Stimulated activated CD4-positive, alpha-beta T cell treated with anti-CD3 and anti-CD28 coated beads, TNF-alpha, amount 100 ng/mL, for 48 hours (primary cell): Measurements from ENCODE around the gene CIITA.
"Not testable (repeated sequence)": the region's sequence is repeated elsewhere in the genome, so short reads cannot be mapped to it uniquely, and the experiment has no call there.

Experiments
- DNase-seq, 3 donors: peaks; one replicate each; pipeline ENCODE4 v3.0.0-alpha.2; 2020; ENCODE audit warnings: low read depth in 3 of 3

CIITA gene

GRCh38 chr16:10959161-10959560, 82.2 kb downstream of the CIITA start:
- no peak for DNase-seq

GRCh38 chr16:10961231-10961630, 84.2 kb downstream of the CIITA start:
- no peak for DNase-seq

GRCh38 chr16:10964039-10964890, 87.3 kb downstream of the CIITA start:
- DNase-seq, result peak; percentile 78 to 83 (median 80)

GRCh38 chr16:10964891-10965326, 87.9 kb downstream of the CIITA start:
- peak; percentile 45 to 68 (median 47) for DNase-seq

GRCh38 chr16:10965440-10966061, 88.5 kb downstream of the CIITA start:
- DNase-seq, result no peak

- DNase-seq, result no peak
These were observed 89.1 kb downstream of the CIITA start for GRCh38 chr16:10966129-10966528.

- DNase-seq, result not testable (repeated sequence)
These were observed 89.6 kb downstream of the CIITA start for GRCh38 chr16:10966559-10966958.

- DNase-seq, result no peak
These were observed 91.0 kb downstream of the CIITA start for GRCh38 chr16:10967986-10968385.

- DNase-seq, result no peak
These were observed 91.5 kb downstream of the CIITA start for GRCh38 chr16:10968498-10968897.

GRCh38 chr16:10969615-10970014, 92.6 kb downstream of the CIITA start:
- no peak for DNase-seq

GRCh38 chr16:10970065-10970464, 93.1 kb downstream of the CIITA start:
- no peak for DNase-seq

GRCh38 chr16:10971560-10971961, 94.6 kb downstream of the CIITA start:
- DNase-seq, result no peak

- DNase-seq, result no peak
These were observed 95.3 kb downstream of the CIITA start for GRCh38 chr16:10972108-10972818.

- DNase-seq, result no peak
These were observed 95.9 kb downstream of the CIITA start for GRCh38 chr16:10972819-10973464.

GRCh38 chr16:10976634-10977033, 99.6 kb downstream of the CIITA start:
- DNase-seq, result no peak

GRCh38 chr16:10978124-10978523, 101.1 kb downstream of the CIITA start:
- no peak for DNase-seq

GRCh38 chr16:10978871-10979446, 102.0 kb downstream of the CIITA start:
- DNase-seq, result no peak

- no peak for DNase-seq
These were observed 103.0 kb downstream of the CIITA start for GRCh38 chr16:10979717-10980601.

- no peak for DNase-seq
These were observed 103.8 kb downstream of the CIITA start for GRCh38 chr16:10980813-10981212.

- DNase-seq, result no peak
These were observed 104.8 kb downstream of the CIITA start for GRCh38 chr16:10981697-10982216.
